Epithelial cell of esophagus (primary cell): ENCODE measurements around the gene RAB11FIP3.

Experiments used
- DNase-seq: peaks from one replicate; pipeline ENCODE4 v3.0.0; 2010; ENCODE audit warnings: low read depth
- H3K4me3 ChIP-seq: 2 replicates; pipeline ENCODE4 v1.5.1; 2011; ENCODE audit warnings: mild to moderate bottlenecking, low read length, control low read depth
- CTCF ChIP-seq: IDR thresholded peaks from 2 replicates; pipeline ENCODE4 v1.5.1; 2011; ENCODE audit warnings: low read depth, mild to moderate bottlenecking, low read length, control low read depth, inconsistent platforms; ENCODE audit not compliant: insufficient read depth; ENCODE audit errors: missing control alignments

The RAB11FIP3 gene

DNA sequence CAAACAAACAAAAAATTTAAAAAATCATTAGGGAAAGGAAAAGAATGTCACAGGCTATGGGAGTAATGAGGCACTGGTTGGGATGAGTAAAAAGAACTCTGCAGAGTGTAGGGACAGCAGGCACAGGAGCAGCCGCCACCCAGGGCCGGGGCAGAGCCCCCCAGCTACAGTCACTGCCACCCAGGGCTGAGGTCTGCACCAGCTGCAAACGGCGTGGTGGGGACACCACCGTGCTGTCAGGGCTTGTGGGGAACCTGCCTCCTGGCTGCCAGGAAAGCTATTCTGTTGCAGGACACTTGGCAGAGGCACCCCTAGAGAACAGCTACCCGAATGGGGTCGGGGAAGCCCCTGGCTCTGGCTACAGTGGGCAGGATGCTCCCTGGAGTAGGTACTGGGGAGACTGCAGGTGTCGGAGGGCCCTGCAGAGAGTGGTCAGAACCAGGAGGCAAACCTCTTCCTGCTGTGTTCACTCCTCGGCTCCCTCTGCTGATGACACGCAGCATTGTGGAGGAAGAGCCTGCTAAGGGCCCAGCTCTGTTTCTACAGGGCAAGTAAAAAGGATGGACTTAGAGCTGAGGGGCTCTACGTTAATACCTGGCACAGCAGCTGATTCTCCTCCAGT lies 69.8 kb downstream of the RAB11FIP3 start:
- peak; percentile 63 for TF ChIP-seq CTCF
- peak; percentile 59 for DNase-seq
- H3K4me3 ChIP-seq = no peak overlapping the region

DNA sequence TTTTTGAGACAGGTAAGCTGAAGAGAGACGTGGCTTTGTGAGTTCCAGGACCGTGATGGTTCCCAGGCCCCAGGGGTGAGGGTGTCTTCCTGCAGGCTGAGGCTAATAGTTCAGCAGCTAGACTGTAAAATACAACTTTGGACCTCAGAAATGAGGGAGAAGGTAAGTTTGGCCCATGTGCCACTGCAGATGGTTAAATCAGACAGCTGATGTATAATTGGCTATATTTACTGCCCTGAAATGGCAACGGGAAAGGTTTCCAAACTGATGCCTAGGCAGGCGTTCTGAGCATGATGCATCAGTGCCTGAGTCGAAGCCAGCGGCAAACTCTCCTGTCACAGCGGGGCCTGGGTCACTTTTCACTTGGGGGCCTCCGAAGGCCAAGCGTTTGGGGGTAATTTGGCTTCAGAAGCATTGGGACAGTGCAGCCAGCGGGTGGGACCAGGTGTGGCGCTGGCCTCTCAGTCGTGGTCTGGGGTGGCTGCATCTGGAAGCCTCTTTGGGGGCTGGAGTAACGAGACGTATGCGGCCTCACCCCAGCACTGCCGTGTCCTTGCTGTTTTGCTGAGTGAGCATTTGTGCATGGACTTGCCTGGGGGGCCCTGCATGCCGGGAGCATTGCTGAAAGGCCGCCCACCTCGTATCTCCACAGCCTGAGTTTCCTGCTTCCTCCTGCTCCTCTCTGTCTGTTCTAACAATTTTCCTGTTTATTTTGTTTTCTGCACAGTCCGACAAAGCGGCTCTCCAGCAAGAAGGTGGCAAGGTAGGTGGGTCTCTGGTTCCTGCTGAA lies 70.8 kb downstream of the RAB11FIP3 start:
- no peak for DNase-seq
- TF ChIP-seq CTCF = no peak
- H3K4me3 ChIP-seq = no peak overlapping the region

DNA sequence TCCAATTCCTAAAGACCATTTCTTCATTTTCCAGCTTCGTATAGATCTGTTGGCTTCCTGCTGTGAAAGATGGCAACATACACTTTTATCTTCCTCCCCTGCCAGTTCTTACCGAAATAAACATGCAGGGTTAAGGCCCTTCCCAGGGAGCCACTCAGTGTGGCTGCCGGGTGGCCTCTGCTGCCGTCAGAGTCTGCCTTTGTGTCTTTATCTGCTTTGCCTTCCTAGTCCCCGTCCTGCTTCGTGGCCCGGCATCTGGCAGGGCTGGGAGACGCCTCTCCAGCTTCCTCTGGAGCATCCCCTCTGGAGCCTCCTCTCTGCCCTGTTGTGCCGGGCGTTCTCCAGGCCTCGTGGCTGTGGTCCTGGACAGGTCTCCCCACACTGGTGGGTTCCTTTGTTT lies 71.8 kb downstream of the RAB11FIP3 start:
- DNase-seq = no peak
- no peak overlapping the region for H3K4me3 ChIP-seq
- no peak for TF ChIP-seq CTCF

DNA sequence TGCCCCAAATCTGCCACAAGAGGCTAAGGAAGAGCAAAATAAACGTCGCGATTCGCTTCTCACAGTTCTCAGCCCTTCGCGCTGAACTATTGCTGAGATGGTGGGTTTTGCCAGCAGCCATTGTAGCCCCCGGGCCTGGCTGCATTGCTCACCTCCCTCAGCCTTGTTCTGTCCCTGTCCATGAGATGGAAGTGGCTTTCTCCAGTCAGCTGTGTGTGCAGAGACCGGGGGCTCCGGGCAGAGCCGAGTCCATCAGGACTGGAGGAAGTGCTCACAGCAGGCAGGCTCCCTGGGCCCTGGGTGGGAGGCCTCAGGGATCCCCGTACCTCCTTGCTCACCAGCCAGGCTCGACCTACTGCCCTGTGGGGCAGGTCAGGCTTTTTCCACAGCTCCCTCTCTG lies 74.5 kb downstream of the RAB11FIP3 start:
- no peak for TF ChIP-seq CTCF
- no peak for DNase-seq

DNA sequence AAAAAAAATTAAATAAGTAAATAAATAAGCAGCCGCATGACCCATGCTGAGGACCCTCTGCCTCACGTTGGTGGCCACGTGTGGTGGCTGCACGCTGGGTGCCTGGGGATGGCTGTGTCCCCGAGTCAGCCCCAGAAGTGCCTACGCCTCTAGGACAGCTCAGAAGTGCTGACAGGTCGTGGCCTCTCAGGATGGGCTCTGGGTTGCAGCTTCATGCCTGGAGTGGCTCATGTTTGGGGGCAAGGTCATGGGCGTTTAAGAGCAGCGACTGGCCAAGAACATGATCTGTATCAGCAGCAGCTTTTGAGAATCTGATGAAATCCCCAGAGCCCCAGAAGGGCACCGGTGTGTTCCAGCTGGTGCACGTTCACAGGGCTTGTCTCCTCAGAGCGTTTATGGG lies 75.3 kb downstream of the RAB11FIP3 start:
- TF ChIP-seq CTCF = no peak
- no peak overlapping the region for H3K4me3 ChIP-seq
- no peak for DNase-seq

More for the DNA sequence above, 74.5 kb downstream of the RAB11FIP3 start:
- no peak overlapping the region for H3K4me3 ChIP-seq

DNA sequence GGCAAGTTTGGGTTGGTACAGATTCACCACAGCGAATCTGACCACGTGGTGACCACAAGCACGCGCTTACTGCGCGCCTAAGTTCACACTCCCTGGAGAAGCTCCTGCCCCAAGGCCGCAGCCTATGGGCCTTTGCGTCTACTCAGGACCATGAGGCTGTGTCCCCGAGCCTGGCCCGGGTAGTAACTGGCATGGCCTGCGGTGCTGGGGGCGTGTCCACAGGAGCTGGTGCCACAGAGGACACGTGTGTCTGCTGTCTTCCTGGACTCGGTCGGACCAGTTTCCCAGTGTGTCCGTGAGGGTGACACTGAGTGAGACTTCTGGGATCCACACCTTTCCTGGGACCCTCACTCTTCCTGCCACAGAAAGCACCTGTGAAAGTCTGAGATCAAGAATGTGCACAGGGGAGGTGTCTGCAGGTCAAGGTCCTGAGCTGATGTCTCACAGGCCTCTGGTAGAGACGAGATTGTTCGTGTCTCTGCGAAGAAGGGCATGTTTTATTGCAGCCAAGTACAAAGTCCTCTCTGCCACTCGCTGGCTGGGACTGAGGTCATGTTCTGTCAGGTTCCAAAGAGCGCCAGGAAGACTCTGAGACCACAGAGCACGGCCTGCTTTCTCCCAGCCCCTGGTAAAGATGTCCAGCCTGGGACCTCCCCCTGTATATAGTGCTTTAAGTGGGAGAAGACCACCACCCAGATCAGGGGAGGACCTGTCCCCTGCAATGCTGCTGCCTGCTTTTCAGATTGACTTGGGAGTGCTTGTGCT lies 76.9 kb downstream of the RAB11FIP3 start:
- DNase-seq = peak; percentile 22
- no peak overlapping the region for H3K4me3 ChIP-seq
- TF ChIP-seq CTCF = no peak
